ENCODE results near the gene GALNT14.

The GALNT14 gene

GRCh38 chr2:31083234-31083993 lies 54.8 kb downstream of the GALNT14 start:
- no peak for DNase-seq

GRCh38 chr2:31082002-31082401 lies 56.2 kb downstream of the GALNT14 start:
- no peak for DNase-seq

GRCh38 chr2:31081492-31081891 lies 56.7 kb downstream of the GALNT14 start:
- DNase-seq = no peak

- no peak for DNase-seq
Observed at GRCh38 chr2:31080361-31080760, 57.9 kb downstream of the GALNT14 start.

- no peak for DNase-seq
Observed at GRCh38 chr2:31079665-31080064, 58.6 kb downstream of the GALNT14 start.

GRCh38 chr2:31078579-31079105 lies 59.6 kb downstream of the GALNT14 start:
- no peak for DNase-seq

- no peak for DNase-seq
Observed at GRCh38 chr2:31078011-31078410, 60.2 kb downstream of the GALNT14 start.

- no peak for DNase-seq
Observed at GRCh38 chr2:31075941-31076590, 62.2 kb downstream of the GALNT14 start.

GRCh38 chr2:31075431-31075830 lies 62.8 kb downstream of the GALNT14 start:
- DNase-seq = no peak

GRCh38 chr2:31071741-31072140 lies 66.5 kb downstream of the GALNT14 start:
- no peak for DNase-seq

GRCh38 chr2:31070339-31071125 lies 67.7 kb downstream of the GALNT14 start:
- DNase-seq = no peak

- no peak for DNase-seq
Observed at GRCh38 chr2:31069643-31070325, 68.5 kb downstream of the GALNT14 start.

- DNase-seq = no peak
Observed at GRCh38 chr2:31067259-31067658, 71.0 kb downstream of the GALNT14 start.

GRCh38 chr2:31066551-31066950 lies 71.7 kb downstream of the GALNT14 start:
- DNase-seq = no peak

GRCh38 chr2:31066086-31066485 lies 72.2 kb downstream of the GALNT14 start:
- DNase-seq = no peak

GRCh38 chr2:31065356-31065755 lies 72.9 kb downstream of the GALNT14 start:
- DNase-seq = no peak

- no peak for DNase-seq
Observed at GRCh38 chr2:31060397-31060796, 77.8 kb downstream of the GALNT14 start.

GRCh38 chr2:31058096-31059035 lies 79.9 kb downstream of the GALNT14 start:
- DNase-seq = no peak

- DNase-seq = no peak
Observed at GRCh38 chr2:31057691-31058090, 80.5 kb downstream of the GALNT14 start.

- no peak for DNase-seq
Observed at GRCh38 chr2:31055938-31056337, 82.3 kb downstream of the GALNT14 start.

GRCh38 chr2:31054842-31055388 lies 83.3 kb downstream of the GALNT14 start:
- no peak for DNase-seq
